ENCODE measurements around the gene BRD4. TPM values are rescaled to one million over a fixed set of nuclear protein-coding genes. Genes with fewer than 3 reads are reported as not detected.

Gene BRD4
- total RNA-seq, 4 donors from 2014 or later, result 7.7 to 38.2 (median 31.3) TPM

DNA sequence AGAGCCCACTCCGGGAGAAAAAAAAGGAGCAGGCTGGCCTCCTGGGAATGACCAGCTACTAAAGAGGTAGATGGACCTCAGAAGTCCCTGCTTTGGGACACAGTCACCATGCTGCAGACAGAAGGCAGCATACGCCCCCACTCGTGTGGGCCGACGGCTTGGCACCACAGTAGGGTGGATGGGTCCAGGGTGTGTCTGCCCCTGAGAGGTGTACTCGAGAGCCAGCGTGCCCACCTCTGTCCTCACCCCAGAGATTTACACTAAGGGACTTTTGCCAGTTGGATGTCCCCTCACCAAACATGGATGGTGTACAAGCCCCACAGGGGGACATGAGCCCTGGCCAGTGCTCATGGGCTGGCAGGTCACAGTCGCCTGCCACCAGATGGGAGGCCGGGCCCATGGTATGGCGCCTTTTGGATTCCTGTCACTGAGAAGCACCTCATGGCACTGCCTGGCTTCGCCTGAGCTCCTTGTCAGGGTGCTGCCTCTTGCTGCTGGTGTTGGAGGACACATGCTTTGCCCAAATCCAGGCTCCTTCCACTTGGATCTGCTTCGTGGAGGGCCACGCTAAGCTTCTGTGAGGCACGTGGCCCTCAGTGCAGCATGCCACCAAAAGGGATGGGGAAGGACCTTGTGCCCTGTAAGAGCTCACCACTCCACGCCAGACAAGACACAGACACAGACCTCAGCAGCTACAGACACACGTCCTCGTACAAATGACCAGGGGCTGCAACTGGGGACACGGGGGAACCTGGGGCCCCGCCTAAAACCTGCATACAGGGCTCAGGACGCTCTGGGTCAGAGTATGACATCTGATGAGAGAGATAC is 86.8 kb downstream of the BRD4 start:
- no peak for DNase-seq
- Histone ChIP-seq H3K9me3 (no peaks in the 10 kb centered on the region), H3K36me3 (peaks cover 34 to 99% (median 39%) of the 10 kb centered on the region in 3 donors), H3K4me1 (peaks cover 17 to 48% (median 36%) of the 10 kb centered on the region in 3 donors), H3K27ac (peak overlapping the region in 3 of 4 donors; percentile 87 to 93 (median 90)), H3K27me3 (no peaks in the 10 kb centered on the region), H3K4me3 (no peak overlapping the region)
- intact Hi-C loops (cut with DNase I), result loop anchor here (10.0 kb wide), 1 partner anchor 141 kb away; the partner anchor contains the start of gene SYDE1
- WGBS, 2 donors, result 85 to 87% methylated on average over 10 to 11 of the region's 20 CpGs
- TF ChIP-seq, protein P1, sequence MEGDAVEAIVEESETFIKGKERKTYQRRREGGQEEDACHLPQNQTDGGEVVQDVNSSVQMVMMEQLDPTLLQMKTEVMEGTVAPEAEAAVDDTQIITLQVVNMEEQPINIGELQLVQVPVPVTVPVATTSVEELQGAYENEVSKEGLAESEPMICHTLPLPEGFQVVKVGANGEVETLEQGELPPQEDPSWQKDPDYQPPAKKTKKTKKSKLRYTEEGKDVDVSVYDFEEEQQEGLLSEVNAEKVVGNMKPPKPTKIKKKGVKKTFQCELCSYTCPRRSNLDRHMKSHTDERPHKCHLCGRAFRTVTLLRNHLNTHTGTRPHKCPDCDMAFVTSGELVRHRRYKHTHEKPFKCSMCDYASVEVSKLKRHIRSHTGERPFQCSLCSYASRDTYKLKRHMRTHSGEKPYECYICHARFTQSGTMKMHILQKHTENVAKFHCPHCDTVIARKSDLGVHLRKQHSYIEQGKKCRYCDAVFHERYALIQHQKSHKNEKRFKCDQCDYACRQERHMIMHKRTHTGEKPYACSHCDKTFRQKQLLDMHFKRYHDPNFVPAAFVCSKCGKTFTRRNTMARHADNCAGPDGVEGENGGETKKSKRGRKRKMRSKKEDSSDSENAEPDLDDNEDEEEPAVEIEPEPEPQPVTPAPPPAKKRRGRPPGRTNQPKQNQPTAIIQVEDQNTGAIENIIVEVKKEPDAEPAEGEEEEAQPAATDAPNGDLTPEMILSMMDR (IDR thresholded peaks at IDR 0.05), result no peak

DNA sequence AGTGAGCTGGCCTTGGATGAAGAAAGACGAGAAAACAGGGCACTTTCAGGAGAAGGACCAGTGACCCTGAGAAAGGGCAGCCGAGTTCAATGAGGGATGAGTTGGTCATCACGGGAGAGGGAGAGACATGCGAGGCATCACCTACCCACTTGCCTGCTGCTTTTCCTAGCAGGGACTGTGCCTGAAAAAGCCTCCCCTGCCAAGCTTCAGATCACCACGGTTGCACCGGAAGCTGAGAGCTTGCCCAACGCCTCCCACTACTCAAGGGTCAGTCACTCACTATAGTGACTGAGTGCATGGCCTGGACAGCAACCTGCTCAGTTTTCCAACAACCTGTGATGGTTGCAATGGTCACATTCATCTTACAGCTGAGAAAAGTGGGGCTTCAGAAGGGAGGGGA is 87.5 kb downstream of the BRD4 start:
- no peaks in the 10 kb centered on the region for H3K27me3 ChIP-seq
- no peaks in the 10 kb centered on the region for H3K9me3 ChIP-seq
- WGBS, 2 donors, result 80 to 85% methylated on average over 1 to 4 of the region's 7 CpGs
- peak overlapping the region in 3 of 4 donors; percentile 6 to 90 (median 56) for H3K27ac ChIP-seq
- intact Hi-C loops (cut with DNase I), result loop anchor here (10.0 kb wide), 1 partner anchor 140 kb away; the partner anchor contains the start of gene SYDE1
- peaks cover 36 to 100% (median 46%) of the 10 kb centered on the region in 3 donors for H3K36me3 ChIP-seq
- no peak for TF ChIP-seq POLR2A (IDR thresholded peaks at IDR 0.05)
- TF ChIP-seq, protein P1 (IDR thresholded peaks at IDR 0.05), result no peak
- no peak overlapping the region for H3K4me3 ChIP-seq
- DNase-seq, result no peak
- peaks cover 9 to 41% (median 28%) of the 10 kb centered on the region in 3 donors for H3K4me1 ChIP-seq

DNA sequence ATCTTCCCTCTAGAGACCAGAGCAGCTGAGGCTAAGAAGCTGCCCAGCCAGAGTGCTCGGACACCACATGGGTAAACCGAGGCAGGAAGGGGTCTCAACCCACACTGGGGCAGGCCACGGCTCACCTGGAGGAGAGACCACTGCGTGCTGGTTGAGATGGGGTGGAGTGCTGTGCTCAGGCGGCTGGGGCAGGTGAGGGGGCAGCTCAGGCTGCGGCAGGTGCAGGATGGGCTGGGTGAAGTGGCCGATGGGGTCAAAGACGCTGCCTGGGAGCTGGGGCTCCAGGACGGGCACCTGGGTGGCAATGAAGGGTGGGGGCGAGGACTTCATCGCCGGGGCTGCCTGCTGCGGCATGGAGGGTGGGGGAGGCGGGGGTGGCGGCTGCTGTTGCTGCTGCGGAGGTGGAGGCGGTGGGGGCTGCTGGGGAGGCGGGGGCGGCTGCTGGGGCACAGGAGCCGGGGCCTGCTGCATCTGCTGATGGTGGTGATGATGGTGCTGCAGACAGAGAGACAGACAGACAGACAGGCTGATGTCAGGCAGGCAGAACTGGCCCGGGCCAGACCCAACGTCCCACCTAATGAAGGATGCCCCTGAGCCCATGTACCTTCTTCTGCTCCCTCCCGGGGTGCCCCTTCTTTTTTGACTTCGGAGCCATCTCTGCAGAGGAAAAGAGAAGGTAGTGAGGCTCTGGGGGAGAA is 88.1 kb downstream of the BRD4 start:
- Histone ChIP-seq H3K9me3 (no peaks in the 10 kb centered on the region), H3K27me3 (no peaks in the 10 kb centered on the region), H3K4me3 (no peak overlapping the region), H3K27ac (peak overlapping the region in 2 of 4 donors; percentile 56 to 90), H3K36me3 (peaks cover 41 to 100% (median 52%) of the 10 kb centered on the region in 3 donors), H3K4me1 (peaks cover 4 to 35% (median 22%) of the 10 kb centered on the region in 3 donors)
- DNase-seq, result no peak
- TF ChIP-seq, protein P1 (IDR thresholded peaks at IDR 0.05), result no peak
- no peak for TF ChIP-seq POLR2A (IDR thresholded peaks at IDR 0.05)
- whole genome bisulfite sequencing, 2 donors, result 86 to 90% methylated on average over 6 to 9 of the region's 24 CpGs
- intact Hi-C loops (cut with DNase I), result loop anchor here (10.0 kb wide), 1 partner anchor 139 kb away; the partner anchor contains the start of gene SYDE1

DNA sequence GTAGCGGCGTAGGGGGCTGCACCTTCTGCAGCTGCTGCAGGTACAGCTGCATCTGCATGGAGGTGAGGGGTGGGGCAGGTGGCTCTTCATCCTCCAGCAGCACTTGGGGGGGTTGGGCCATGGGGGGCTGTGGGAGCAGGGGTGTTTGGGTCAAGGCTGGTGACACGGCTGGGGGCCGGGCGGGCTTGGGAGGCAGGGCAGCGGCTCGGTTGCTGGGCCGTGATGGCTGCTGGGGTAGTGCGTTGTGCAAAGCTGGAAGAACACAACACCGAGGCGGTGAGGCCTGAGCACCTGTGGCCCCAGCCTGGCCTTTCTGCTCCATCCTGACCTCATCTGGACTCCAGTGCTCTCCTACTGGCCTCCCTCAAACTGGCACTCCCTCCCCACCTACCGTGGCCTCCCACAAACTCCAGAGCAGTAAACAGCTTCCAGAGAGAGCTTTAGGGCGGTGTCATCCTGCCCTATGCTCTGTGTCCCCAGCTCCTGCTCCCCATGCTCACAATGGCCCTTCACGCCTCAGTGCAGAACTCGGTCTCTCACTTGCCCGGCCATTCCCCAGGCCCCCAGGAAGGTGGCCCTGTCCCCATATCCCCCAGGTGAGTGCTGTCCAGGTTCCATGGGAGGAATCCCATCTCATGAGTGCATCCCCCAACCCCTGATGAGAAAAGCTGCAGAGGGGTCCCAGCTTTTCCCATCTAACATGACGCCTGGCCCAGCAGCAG is 88.9 kb downstream of the BRD4 start:
- TF ChIP-seq, protein P1 (IDR thresholded peaks at IDR 0.05), result no peak
- no peak for TF ChIP-seq POLR2A (IDR thresholded peaks at IDR 0.05)
- intact Hi-C loops (cut with DNase I), result loop anchor here (10.0 kb wide), 1 partner anchor 139 kb away; the partner anchor contains the start of gene SYDE1
- Histone ChIP-seq H3K27ac (no peak overlapping the region), H3K27me3 (no peaks in the 10 kb centered on the region), H3K4me3 (no peak overlapping the region), H3K9me3 (no peaks in the 10 kb centered on the region), H3K36me3 (peaks cover 50 to 100% (median 60%) of the 10 kb centered on the region in 3 donors), H3K4me1 (peaks cover 0 to 26% (median 14%) of the 10 kb centered on the region in 3 donors)
- DNase-seq, result no peak
- 88 to 93% methylated on average over 1 to 10 of the region's 17 CpGs for WGBS, 2 donors
